Endodermal cell (in vitro differentiated cells): ENCODE data around the gene TUBGCP2. TPM values are rescaled to one million over a fixed set of nuclear protein-coding genes. Genes with fewer than 3 reads are reported as not detected.

Experiments used
- DNase-seq: peaks from one replicate; pipeline ENCODE4 v3.0.0-alpha.2; 2017
- H3K27ac ChIP-seq: 2 replicates; pipeline ENCODE4 v1.5.1; 2013; ENCODE audit warnings: mild to moderate bottlenecking, low read depth, low read length, moderate library complexity
- H3K27me3 ChIP-seq: 2 replicates; pipeline ENCODE4 v1.6.1; 2013; ENCODE audit warnings: mild to moderate bottlenecking, low read length, moderate library complexity; ENCODE audit not compliant: insufficient read depth, control insufficient read depth, poor library complexity, severe bottlenecking
- H3K36me3 ChIP-seq: 2 replicates; pipeline ENCODE4 v1.7.0; 2013; ENCODE audit warnings: mild to moderate bottlenecking, low read length, moderate library complexity; ENCODE audit not compliant: control insufficient read depth, insufficient read depth
- H3K4me1 ChIP-seq: one replicate; pipeline ENCODE4 v1.7.0; 2013; ENCODE audit warnings: low read length; ENCODE audit not compliant: control insufficient read depth, insufficient read depth
- H3K4me3 ChIP-seq: 2 replicates; pipeline ENCODE4 v1.5.1; 2013; ENCODE audit warnings: mild to moderate bottlenecking, low read length, moderate library complexity
- H3K9ac ChIP-seq: 2 replicates; pipeline ENCODE4 v1.6.1; 2013; ENCODE audit warnings: mild to moderate bottlenecking, low read length, moderate library complexity; ENCODE audit not compliant: poor library complexity, severe bottlenecking; ENCODE audit errors: extremely low read depth
- H3K9me3 ChIP-seq: 2 replicates; pipeline ENCODE4 v1.6.1; 2013; ENCODE audit warnings: mild to moderate bottlenecking, low read length, moderate library complexity; ENCODE audit not compliant: control insufficient read depth
- H3K27ac Mint-ChIP-seq: 2 replicates; pipeline ENCODE4 v1.8.0; 2020; ENCODE audit warnings: mixed read lengths
- H3K27me3 Mint-ChIP-seq: 2 replicates; pipeline ENCODE4 v1.8.0; 2021; ENCODE audit warnings: mild to moderate bottlenecking, mixed read lengths; ENCODE audit not compliant: insufficient read depth
- H3K36me3 Mint-ChIP-seq: 2 replicates; pipeline ENCODE4 v1.8.0; 2020; ENCODE audit warnings: low read depth, mixed read lengths
- H3K4me1 Mint-ChIP-seq: 2 replicates; pipeline ENCODE4 v1.8.0; 2020; ENCODE audit warnings: mixed read lengths
- H3K4me3 Mint-ChIP-seq: 2 replicates; pipeline ENCODE4 v1.8.0; 2020; ENCODE audit warnings: mild to moderate bottlenecking, moderate library complexity, mixed read lengths
- H3K9me3 Mint-ChIP-seq: 2 replicates; pipeline ENCODE4 v1.8.0; 2020; ENCODE audit warnings: mild to moderate bottlenecking, mixed read lengths
- CTCF ChIP-seq: fragments of 200-600 bp; sonication (generic); conservative IDR thresholded peaks from 2 replicates; pipeline ENCODE4 v1.5.0; 2021; ENCODE audit warnings: antibody characterized with exemption, mild to moderate bottlenecking
- WGBS, 2 experiments: methylation state at CpG; one replicate each; pipeline versions ENCODE4 v1.1.5 to v1.1.7; 2013; ENCODE audit warnings: missing lambda C conversion rate in 2 of 2, mixed read lengths in 1 of 2; ENCODE audit not compliant: insufficient coverage in 1 of 2, insufficient read length in 1 of 2; 5-methylcytosine and 5-hydroxymethylcytosine counted together
- total RNA-seq, 2 donors: library from RNA; stranded (reverse); fragmentation: NEBNext Ultra II Directional in 1 of 2; extraction: Animal tissue kit (Norgen Biotek cat#: 25700) in 1 of 2; gene quantifications; 2 replicates in 1 of 2; 3 replicates in 1 of 2; pipeline ENCODE4 v1.2.1, GENCODE V29; 2021

The TUBGCP2 gene
- total RNA-seq, 2 donors from 2014 or later: 52.8 to 63.0 TPM

GRCh38 chr10:133289761-133290160 is 18.9 kb downstream of the TUBGCP2 start:
- H3K4me3 Mint-ChIP-seq: no peak overlapping the region
- no peak for TF ChIP-seq CTCF
- DNase-seq: no peak
- no peak overlapping the region for H3K27ac Mint-ChIP-seq
- H3K36me3 Mint-ChIP-seq: peaks cover 59% of the 10 kb centered on the region
- H3K9me3 ChIP-seq: no peaks in the 10 kb centered on the region
- peaks cover 57% of the 10 kb centered on the region for H3K36me3 ChIP-seq
- H3K9ac ChIP-seq: no peak overlapping the region
- H3K4me1 ChIP-seq: no peaks in the 10 kb centered on the region
- no peak overlapping the region for H3K4me3 ChIP-seq
- H3K27me3 ChIP-seq: no peaks in the 10 kb centered on the region
- 92 to 94% methylated on average over 21 to 24 of the region's 24 CpGs for WGBS, 2 experiments
- H3K9me3 Mint-ChIP-seq: no peaks in the 10 kb centered on the region
- no peaks in the 10 kb centered on the region for H3K27me3 Mint-ChIP-seq
- no peak overlapping the region for H3K27ac ChIP-seq
- no peaks in the 10 kb centered on the region for H3K4me1 Mint-ChIP-seq

GRCh38 chr10:133287832-133288500 is 20.7 kb downstream of the TUBGCP2 start:
- 93 to 95% methylated on average over 33 to 46 of the region's 46 CpGs for WGBS, 2 experiments
- Histone ChIP-seq H3K9me3 (no peaks in the 10 kb centered on the region), H3K36me3 (peaks cover 59% of the 10 kb centered on the region), H3K27me3 (no peaks in the 10 kb centered on the region), H3K4me1 (no peaks in the 10 kb centered on the region), H3K9ac (no peak overlapping the region), H3K27ac (no peak overlapping the region), H3K4me3 (no peak overlapping the region)
- no peak overlapping the region for H3K4me3 Mint-ChIP-seq
- no peak for DNase-seq
- H3K27ac Mint-ChIP-seq: no peak overlapping the region
- peaks cover 65% of the 10 kb centered on the region for H3K36me3 Mint-ChIP-seq
- no peaks in the 10 kb centered on the region for H3K4me1 Mint-ChIP-seq
- TF ChIP-seq CTCF: no peak
- H3K9me3 Mint-ChIP-seq: no peaks in the 10 kb centered on the region
- H3K27me3 Mint-ChIP-seq: no peaks in the 10 kb centered on the region

GRCh38 chr10:133286366-133286765 is 22.3 kb downstream of the TUBGCP2 start:
- Histone ChIP-seq H3K27me3 (no peaks in the 10 kb centered on the region), H3K36me3 (peaks cover 52% of the 10 kb centered on the region), H3K9ac (no peak overlapping the region), H3K9me3 (no peaks in the 10 kb centered on the region), H3K4me3 (no peak overlapping the region), H3K4me1 (no peaks in the 10 kb centered on the region), H3K27ac (no peak overlapping the region)
- 91% methylated on average over 18 of the region's 18 CpGs; no CpG with 5 or more reads in 1 of the 2 experiments for WGBS, 2 experiments
- Mint-ChIP-seq H3K27ac (no peak overlapping the region), H3K36me3 (peaks cover 71% of the 10 kb centered on the region), H3K4me1 (no peaks in the 10 kb centered on the region), H3K4me3 (no peak overlapping the region), H3K27me3 (no peaks in the 10 kb centered on the region), H3K9me3 (no peaks in the 10 kb centered on the region)
- no peak for DNase-seq
- TF ChIP-seq CTCF: no peak
